Muscle layer of colon (tissue), 2 donors: ENCODE results near the gene FAM222A.

ENCODE experiments used
- H3K27ac ChIP-seq: one replicate; pipeline ENCODE4 v1.7.0; 2013; ENCODE audit warnings: low read depth, mild to moderate bottlenecking, low read length, moderate library complexity
- H3K27me3 ChIP-seq, 2 donors: one replicate each; pipeline ENCODE4 v1.7.0; 2013; ENCODE audit warnings: low read length in 2 of 2, mild to moderate bottlenecking in 2 of 2; ENCODE audit not compliant: insufficient read depth in 2 of 2, control insufficient read depth in 1 of 2
- H3K36me3 ChIP-seq: one replicate; pipeline ENCODE4 v1.7.0; 2013; ENCODE audit warnings: mild to moderate bottlenecking, low read length; ENCODE audit not compliant: insufficient read depth
- H3K4me1 ChIP-seq: one replicate; pipeline ENCODE4 v1.7.0; 2013; ENCODE audit warnings: mild to moderate bottlenecking, low read length; ENCODE audit not compliant: insufficient read depth
- H3K4me3 ChIP-seq, 2 donors: one replicate each; pipeline ENCODE4 v1.7.0; 2013; ENCODE audit warnings: low read length in 2 of 2, low read depth in 1 of 2, mild to moderate bottlenecking in 1 of 2, moderate library complexity in 1 of 2
- H3K9ac ChIP-seq: one replicate; pipeline ENCODE4 v1.7.0; 2013; ENCODE audit warnings: low read length
- H3K9me3 ChIP-seq: one replicate; pipeline ENCODE4 v1.7.0; 2013; ENCODE audit warnings: mild to moderate bottlenecking, low read length
- donor health status: abdominal sarcoma.
- donor health status: Adenocarcinoma of cecum.

The FAM222A gene

DNA sequence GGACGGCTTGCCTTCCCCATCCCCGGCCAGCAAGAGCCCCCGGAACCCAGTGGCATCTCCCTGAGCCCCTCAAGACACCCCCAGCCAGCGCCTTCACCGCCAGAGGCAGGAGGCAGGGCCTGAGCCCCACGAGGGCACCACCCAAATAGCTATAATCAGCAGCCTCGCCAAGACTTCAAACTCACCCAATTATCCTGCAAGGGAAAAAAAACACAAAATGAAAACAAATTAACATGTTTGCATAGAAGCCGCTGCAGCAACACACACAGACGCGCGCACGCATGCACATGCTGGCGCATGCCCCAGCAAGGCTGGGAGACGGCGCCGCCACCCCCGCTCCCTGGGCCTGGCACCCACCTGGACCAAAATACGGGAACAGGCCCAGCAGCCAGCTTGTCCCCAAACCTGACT is 15.8 kb downstream of the FAM222A start:
- no peaks in the 10 kb centered on the region for H3K27me3 ChIP-seq
- no peak overlapping the region for H3K27ac ChIP-seq
- no peak overlapping the region for H3K4me3 ChIP-seq
- H3K4me1 ChIP-seq: peaks cover 19% of the 10 kb centered on the region
- H3K9ac ChIP-seq: no peak overlapping the region
- H3K36me3 ChIP-seq: no peaks in the 10 kb centered on the region
- no peaks in the 10 kb centered on the region for H3K9me3 ChIP-seq

DNA sequence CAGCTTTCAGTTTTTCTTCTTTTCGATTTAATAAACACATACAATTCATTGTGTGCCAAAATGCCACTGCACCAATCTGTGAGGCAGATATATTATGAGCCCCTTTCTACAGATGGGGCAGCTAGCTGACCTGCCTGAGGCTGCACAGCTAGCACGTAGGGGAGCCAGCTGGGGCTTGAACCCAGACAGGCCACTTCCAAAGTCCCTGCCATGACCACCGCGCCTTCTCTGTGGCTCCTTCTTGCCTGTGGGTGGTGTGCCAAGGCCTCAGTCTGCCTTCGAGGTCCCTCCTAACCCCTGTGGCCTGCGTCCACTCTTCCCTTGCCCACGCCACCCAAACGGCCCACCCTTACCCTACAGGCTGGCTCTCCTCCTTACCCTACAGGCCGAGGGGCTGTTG is 16.2 kb downstream of the FAM222A start:
- H3K27ac ChIP-seq: no peak overlapping the region
- H3K36me3 ChIP-seq: no peaks in the 10 kb centered on the region

DNA sequence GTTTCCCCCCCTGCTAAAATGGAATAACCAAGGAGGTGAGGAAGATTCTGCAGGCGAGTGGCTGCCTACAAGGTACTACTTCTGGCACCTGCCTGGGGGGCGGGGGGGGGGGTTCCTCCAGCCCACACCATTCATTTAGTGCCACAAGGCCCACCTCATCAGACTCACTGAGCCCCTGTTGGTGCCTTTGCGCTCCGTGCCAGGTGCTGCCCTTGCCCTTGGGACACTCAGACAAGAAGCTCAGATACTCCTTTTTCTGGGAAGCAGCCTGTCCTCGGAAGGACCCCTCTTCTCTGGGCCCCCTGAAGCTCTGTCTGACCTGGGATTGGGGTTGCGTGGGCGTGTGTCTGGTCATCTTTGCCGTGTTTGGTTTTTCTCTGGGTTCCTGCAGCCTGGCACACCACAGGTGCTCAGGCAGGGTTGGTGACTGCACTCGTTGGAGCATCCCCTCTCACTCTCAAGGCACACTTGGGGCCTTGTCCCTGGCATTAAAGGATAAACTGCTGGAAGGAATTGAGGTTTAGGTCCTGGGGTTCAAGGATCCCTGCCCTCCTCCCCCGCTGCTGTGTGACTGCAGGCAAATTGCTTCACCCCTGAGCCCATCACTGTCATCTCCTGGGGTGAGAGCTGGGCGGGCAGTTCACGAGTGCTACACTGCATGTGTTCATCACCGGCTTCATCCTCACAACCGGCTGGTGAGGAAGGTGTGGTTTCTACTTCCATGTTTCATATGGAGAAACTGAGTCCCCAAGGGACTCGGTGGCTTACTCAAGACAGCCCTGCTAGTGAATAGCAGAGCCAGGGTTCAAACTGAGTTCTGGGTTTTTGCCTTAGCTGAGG is 16.9 kb downstream of the FAM222A start:
- Histone ChIP-seq H3K27ac (no peak overlapping the region), H3K9ac (no peak overlapping the region), H3K27me3 (no peaks in the 10 kb centered on the region), H3K4me3 (no peak overlapping the region), H3K4me1 (peaks cover 7% of the 10 kb centered on the region), H3K9me3 (no peaks in the 10 kb centered on the region), H3K36me3 (no peaks in the 10 kb centered on the region)

More for the DNA sequence above, 16.2 kb downstream of the FAM222A start:
- Histone ChIP-seq H3K4me3 (no peak overlapping the region), H3K4me1 (peaks cover 15% of the 10 kb centered on the region), H3K27me3 (no peaks in the 10 kb centered on the region), H3K9me3 (no peaks in the 10 kb centered on the region), H3K9ac (no peak overlapping the region)

DNA sequence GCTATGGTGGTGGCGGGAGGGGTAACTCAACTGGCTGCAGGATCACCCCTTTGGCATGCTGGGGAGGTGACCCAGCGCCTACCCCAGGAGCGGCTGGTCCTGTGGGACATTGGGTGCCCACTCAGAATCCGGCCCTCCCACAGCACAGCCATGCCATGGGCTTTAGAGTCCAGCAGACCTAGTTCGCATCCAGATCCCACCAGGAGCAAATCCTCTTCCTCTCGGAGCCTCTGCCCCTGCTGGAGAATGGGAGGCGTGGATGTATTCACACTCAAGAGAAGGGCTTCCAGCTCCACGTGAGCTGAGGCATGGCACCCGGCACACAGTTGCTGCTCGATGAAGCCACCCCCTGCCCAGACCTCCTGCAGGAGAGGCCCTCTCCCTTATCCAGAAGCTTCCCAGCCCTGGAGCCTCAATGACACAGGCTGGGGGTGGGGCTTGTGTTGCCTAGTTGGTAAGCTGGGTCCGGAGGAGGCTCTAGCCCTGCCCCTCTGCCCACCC is 17.7 kb downstream of the FAM222A start:
- Histone ChIP-seq H3K9me3 (no peaks in the 10 kb centered on the region), H3K27me3 (no peaks in the 10 kb centered on the region), H3K36me3 (no peaks in the 10 kb centered on the region), H3K27ac (no peak overlapping the region), H3K9ac (no peak overlapping the region), H3K4me3 (no peak overlapping the region), H3K4me1 (peaks cover 1% of the 10 kb centered on the region)

DNA sequence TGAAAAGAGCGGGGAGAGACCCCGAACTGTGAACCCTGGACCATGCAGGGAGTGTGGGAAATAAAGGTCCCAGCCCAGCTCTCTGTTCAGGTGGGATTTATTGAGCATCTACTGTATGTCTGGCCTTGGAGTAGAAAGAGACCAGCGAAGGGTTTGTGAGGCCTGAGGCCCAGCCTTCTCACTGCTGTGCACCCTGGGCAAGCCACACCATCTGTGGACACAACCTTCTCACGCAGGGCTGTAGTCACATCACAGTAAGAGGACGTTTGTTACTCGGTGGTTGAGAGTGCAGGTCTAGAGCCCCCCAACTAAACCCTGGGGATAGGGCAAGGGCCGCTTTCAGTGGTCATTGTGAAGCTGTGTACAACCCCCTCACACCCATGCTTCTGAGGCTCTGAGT is 18.2 kb downstream of the FAM222A start:
- no peaks in the 10 kb centered on the region for H3K36me3 ChIP-seq
- H3K4me3 ChIP-seq: no peak overlapping the region
- H3K27ac ChIP-seq: no peak overlapping the region
- no peaks in the 10 kb centered on the region for H3K27me3 ChIP-seq
- no peak overlapping the region for H3K9ac ChIP-seq
- H3K9me3 ChIP-seq: no peaks in the 10 kb centered on the region
- H3K4me1 ChIP-seq: no peaks in the 10 kb centered on the region

DNA sequence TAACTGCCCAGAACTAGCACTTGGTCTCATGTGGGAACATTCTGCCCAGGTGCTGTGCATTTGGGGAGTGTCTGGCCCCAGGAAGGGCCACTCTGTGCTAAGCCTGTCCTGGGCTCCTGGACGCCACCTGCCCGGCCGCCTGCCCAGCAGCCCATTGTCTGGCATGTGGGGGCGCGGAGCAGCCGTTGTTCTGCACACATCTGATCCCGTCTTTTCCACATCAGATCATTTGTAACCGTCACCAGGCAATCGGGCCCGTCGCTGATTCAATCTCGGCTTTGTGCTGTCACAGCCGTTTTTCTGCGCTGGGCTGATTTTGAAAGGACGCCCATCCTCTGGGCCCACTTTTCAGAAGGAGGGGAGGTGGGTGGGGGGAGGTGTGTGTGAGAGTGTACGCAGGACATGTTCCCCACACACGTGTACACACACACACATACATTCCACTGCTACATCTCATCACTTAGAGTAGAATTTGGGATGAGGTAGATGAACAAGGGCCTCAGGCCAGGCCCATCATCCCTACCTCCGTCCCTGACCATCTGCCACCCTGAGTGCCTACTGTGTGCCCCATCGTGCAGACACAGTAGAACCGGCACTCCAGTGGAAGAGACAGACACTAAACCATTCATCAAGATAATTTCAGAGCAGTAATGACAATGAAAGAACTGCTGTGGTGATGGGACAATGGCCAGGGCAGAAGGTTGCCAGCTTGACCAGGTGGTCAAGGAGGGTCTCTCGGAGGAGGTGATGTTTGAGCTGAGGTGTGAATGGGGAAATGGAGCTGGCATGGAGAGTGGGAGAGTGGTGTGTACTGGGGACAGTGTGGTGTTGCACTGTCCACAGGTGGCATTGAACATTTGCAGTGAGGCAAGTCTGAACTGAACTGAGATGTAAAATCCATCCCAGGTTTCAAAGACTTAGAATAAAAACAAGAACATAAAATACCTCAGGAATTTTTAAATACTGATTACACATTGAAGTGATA is 19.0 kb downstream of the FAM222A start:
- Histone ChIP-seq H3K4me3 (no peak overlapping the region), H3K27ac (no peak overlapping the region), H3K9ac (no peak overlapping the region), H3K9me3 (no peaks in the 10 kb centered on the region), H3K27me3 (no peaks in the 10 kb centered on the region), H3K36me3 (no peaks in the 10 kb centered on the region), H3K4me1 (no peaks in the 10 kb centered on the region)

DNA sequence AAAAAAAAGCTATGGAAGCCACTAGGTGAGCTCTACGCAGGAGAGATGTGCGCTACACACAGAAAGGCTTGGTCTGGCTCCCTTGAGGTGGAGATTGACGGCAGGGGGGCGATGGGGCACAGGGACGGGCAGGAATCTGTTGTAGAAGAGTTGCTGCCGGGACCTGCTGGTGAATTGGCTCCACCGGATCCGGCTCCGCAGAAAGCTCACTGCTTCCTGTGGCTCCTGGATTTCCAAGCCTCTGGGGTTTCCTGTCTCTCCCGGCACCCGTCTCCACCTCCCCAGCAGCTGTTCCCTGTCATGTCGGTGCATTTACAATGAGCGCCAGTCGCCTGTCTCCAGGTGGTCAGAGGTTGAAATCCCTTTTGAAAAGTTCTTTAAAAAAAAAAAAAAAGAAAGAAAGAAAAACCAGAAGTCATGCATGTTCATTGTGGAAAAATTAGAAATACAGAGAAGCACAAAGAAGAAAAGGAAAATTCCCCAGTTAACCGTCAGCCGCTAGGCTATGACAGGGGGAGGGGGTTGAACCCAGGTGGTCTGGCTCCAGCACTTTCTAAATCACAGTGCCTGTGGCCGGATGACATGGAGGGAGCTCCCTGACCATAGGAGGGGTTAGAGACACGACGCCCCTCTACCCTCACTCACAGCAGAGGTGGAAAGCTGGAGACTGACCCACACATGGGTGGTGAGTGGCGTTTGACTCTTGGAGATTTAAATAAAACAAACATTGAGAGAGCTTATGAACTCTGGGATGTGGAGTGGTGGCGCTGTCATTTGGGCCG is 20.8 kb downstream of the FAM222A start:
- Histone ChIP-seq H3K4me3 (no peak overlapping the region), H3K27me3 (no peaks in the 10 kb centered on the region), H3K36me3 (no peaks in the 10 kb centered on the region), H3K9me3 (no peaks in the 10 kb centered on the region), H3K4me1 (no peaks in the 10 kb centered on the region), H3K9ac (no peak overlapping the region), H3K27ac (no peak overlapping the region)

DNA sequence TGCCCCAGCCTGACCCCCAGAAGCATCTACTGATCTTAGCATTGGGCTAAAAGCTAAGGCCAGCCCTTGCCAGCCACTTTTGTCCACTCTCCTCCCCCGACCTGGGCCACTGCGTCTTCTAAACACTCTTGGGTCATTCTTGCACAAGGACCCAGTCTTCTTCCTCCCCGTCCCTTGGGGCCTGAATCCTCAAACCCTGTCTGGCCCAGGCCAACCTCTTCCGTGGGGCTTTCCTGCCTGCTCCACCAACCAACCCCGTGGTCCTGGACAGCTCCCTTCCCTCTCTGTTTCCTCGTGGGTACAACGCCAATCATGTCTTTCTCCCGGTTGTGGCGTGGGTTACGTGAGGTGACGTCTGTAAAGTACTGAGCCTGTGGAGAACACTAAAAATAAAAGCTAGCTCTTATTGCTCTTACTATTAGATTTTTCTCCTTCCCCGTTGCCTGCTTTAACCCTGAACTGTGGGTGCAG is 21.5 kb downstream of the FAM222A start:
- no peak overlapping the region for H3K4me3 ChIP-seq
- H3K4me1 ChIP-seq: no peaks in the 10 kb centered on the region

DNA sequence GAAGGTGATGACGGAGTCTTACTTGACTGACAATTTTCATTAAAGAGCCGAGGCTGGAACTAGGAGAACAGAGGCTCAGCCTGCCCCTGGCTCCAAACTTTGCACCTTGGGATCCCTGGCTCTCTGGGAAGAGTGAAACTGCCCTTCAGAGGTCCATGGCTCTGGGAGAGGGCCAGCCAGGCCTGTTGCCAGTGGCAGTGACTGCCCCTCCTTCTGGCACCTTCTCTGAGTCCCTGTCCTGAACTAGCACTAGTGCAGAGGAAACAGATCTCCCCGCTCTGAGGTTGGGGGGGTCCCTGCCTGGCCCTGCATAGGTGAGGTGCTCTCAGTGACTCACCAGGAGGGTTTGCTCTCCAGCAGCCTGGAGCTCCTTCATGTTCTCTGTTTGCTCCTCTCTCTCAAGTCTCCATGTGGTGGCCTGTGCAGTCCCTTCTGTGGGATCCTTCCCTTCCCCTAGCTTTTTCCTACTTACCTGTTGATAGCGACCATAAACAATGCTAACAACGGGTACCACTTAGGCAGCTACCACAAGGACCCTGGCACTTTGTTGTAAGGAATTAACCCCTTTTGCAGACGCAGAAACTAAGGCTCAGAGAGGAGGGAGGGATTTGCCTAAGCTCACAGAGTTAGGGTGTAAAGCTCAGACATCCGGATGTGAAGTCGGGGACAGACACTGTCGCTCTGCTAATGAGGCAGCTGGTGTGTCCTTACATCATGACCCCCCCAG is 22.4 kb downstream of the FAM222A start:
- Histone ChIP-seq H3K27ac (no peak overlapping the region), H3K27me3 (no peaks in the 10 kb centered on the region), H3K9ac (no peak overlapping the region), H3K4me3 (no peak overlapping the region), H3K36me3 (no peaks in the 10 kb centered on the region), H3K4me1 (no peaks in the 10 kb centered on the region), H3K9me3 (no peaks in the 10 kb centered on the region)

More for the DNA sequence above, 21.5 kb downstream of the FAM222A start:
- no peaks in the 10 kb centered on the region for H3K36me3 ChIP-seq
- H3K9ac ChIP-seq: no peak overlapping the region
- H3K27ac ChIP-seq: no peak overlapping the region
- no peaks in the 10 kb centered on the region for H3K9me3 ChIP-seq
- H3K27me3 ChIP-seq: no peaks in the 10 kb centered on the region

DNA sequence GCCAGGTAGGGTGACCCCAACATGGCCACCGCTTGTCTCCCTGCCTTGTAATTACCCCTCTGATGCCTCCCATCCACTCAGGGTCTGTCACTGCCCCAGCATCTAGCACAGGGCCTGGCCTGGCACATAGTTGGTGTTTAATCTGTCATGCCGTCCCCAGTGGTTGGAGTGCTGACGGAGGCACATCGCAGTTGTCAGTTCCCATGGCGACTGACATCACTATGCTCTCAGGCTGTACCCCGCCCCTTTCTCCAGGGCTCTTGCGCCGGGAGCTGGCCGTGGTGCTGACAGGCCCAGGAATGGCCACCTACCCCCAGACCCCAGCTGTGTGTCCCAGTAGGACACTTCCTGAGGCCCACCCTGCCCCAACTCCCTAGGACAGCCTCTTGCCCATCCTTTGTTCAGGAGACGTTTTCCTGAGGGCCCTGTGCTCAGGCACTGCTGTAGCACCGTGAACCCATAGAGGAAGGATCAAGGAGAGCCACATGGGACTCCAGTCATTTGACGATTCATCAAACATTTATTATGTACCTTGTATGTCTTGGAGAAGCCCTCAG is 23.0 kb downstream of the FAM222A start:
- no peaks in the 10 kb centered on the region for H3K36me3 ChIP-seq
- no peaks in the 10 kb centered on the region for H3K4me1 ChIP-seq
- no peak overlapping the region for H3K4me3 ChIP-seq

More for the DNA sequence above, 23.0 kb downstream of the FAM222A start:
- H3K9me3 ChIP-seq: no peaks in the 10 kb centered on the region
- H3K27ac ChIP-seq: no peak overlapping the region
- H3K9ac ChIP-seq: no peak overlapping the region
- no peaks in the 10 kb centered on the region for H3K27me3 ChIP-seq
